H1 (cell line): ENCODE data around the gene HDAC9. TPM values are rescaled to one million over a fixed set of nuclear protein-coding genes. Genes with fewer than 3 reads are reported as not detected.

Source experiments
- CTCF ChIA-PET: fragments of 300-600 bp; sonication (Branson Sonifier 250); formaldehyde crosslinking; loops from one replicate; lab custom pipeline; 2021; ENCODE audit not compliant: partially characterized antibody; lab: Charles Lee
- POLR2A ChIA-PET: fragments of 300-600 bp; sonication (Branson Sonifier 250); formaldehyde crosslinking; loops from one replicate; lab custom pipeline; 2021; ENCODE audit warnings: inconsistent platforms; ENCODE audit not compliant: partially characterized antibody; lab: Charles Lee
- DNase-seq, 2 experiments: peaks; one replicate each; pipeline versions ENCODE4 v3.0.0 to v3.0.0-alpha.2; 2010 to 2022; ENCODE audit warnings: low spot score in 2 of 2, low read depth in 1 of 2, mixed read lengths in 1 of 2
- FAIRE-seq: peaks from 2 replicates; lab custom pipeline; 2011; peaks lifted over from hg19 to GRCh38; lab: Jason Lieb, UNC
- H2AFZ ChIP-seq: 2 replicates; pipeline ENCODE4 v1.8.1; 2012; ENCODE audit warnings: low read length, inconsistent platforms
- H2AK5ac ChIP-seq: 2 replicates; pipeline ENCODE4 v1.6.1; 2013; ENCODE audit warnings: low read depth, low read length
- H2BK120ac ChIP-seq: replicated peaks from 2 replicates; pipeline ENCODE3; 2013; ENCODE audit warnings: low read depth, low read length, inconsistent platforms
- H2BK12ac ChIP-seq: 2 replicates; pipeline ENCODE4 v1.6.1; 2013; ENCODE audit warnings: low read depth, low read length
- H2BK15ac ChIP-seq: 2 replicates; pipeline ENCODE4 v1.6.1; 2013; ENCODE audit warnings: low read length
- H2BK20ac ChIP-seq: 2 replicates; pipeline ENCODE4 v1.6.1; 2013; ENCODE audit warnings: low read length
- H2BK5ac ChIP-seq: 2 replicates; pipeline ENCODE4 v1.6.1; 2013; ENCODE audit warnings: low read depth, low read length
- H3K14ac ChIP-seq: 2 replicates; pipeline ENCODE4 v1.6.1; 2013; ENCODE audit warnings: inconsistent platforms; ENCODE audit not compliant: insufficient read length
- H3K18ac ChIP-seq: 2 replicates; pipeline ENCODE4 v1.6.1; 2013; ENCODE audit warnings: low read length; ENCODE audit errors: extremely low read depth
- H3K23ac ChIP-seq: 2 replicates; pipeline ENCODE4 v1.6.1; 2013; ENCODE audit warnings: inconsistent platforms; ENCODE audit not compliant: insufficient read length
- H3K23me2 ChIP-seq: 2 replicates; pipeline ENCODE4 v1.6.1; 2013; ENCODE audit warnings: low read depth, low read length
- H3K27ac ChIP-seq: 2 replicates; pipeline ENCODE4 v1.6.1; 2011; ENCODE audit warnings: low read depth, low read length, inconsistent platforms
- H3K27me3 ChIP-seq, 4 experiments: replicated peaks in 1 of 4; 1 replicate in 1 of 4; 2 replicates in 3 of 4; pipeline versions ENCODE4 v1.6.1 to v1.8.1; 2011 to 2013; ENCODE audit warnings: low read length in 3 of 4, mild to moderate bottlenecking in 3 of 4, inconsistent platforms in 2 of 4, mixed read lengths in 2 of 4, moderate library complexity in 1 of 4; ENCODE audit not compliant: control insufficient read depth in 3 of 4, insufficient read depth in 3 of 4; ENCODE audit errors: extremely low read depth in 1 of 4
- H3K36me3 ChIP-seq, 4 experiments: 2 replicates each; pipeline versions ENCODE4 v1.6.1 to v1.8.1; 2011 to 2013; ENCODE audit warnings: mild to moderate bottlenecking in 4 of 4, low read length in 3 of 4, moderate library complexity in 2 of 4, control low read depth in 1 of 4, inconsistent platforms in 1 of 4; ENCODE audit not compliant: insufficient read depth in 4 of 4, control insufficient read depth in 2 of 4
- H3K4ac ChIP-seq: replicated peaks from 2 replicates; pipeline ENCODE3; 2013; ENCODE audit warnings: low read length, low read depth, mixed read lengths, inconsistent platforms; ENCODE audit not compliant: insufficient read length
- H3K4me1 ChIP-seq, 4 experiments: replicated peaks in 1 of 4; 1 replicate in 1 of 4; 2 replicates in 3 of 4; pipeline versions ENCODE4 v1.6.1 to v1.8.1; 2011 to 2013; ENCODE audit warnings: low read length in 3 of 4, inconsistent platforms in 2 of 4, mixed read lengths in 1 of 4; ENCODE audit not compliant: insufficient read depth in 4 of 4, control insufficient read depth in 3 of 4
- H3K4me2 ChIP-seq, 2 experiments: 2 replicates each; pipeline versions ENCODE4 v1.6.1 to v1.8.1; 2011 to 2013; ENCODE audit warnings: low read depth in 2 of 2, low read length in 2 of 2, control low read depth in 1 of 2, inconsistent platforms in 1 of 2, mild to moderate bottlenecking in 1 of 2; ENCODE audit not compliant: insufficient read depth in 1 of 2
- H3K4me3 ChIP-seq, 4 experiments: fragments of 200-600, 300-600 bp in 1 of 4; sonication (generic), shearing (Covaris generic), sonication (Bioruptor Twin) in 1 of 4; 2 replicates each; pipeline versions ENCODE4 v1.5.1 to v1.8.1; 2011 to 2016; ENCODE audit warnings: low read length in 4 of 4, low read depth in 3 of 4, control low read depth in 2 of 4, inconsistent platforms in 2 of 4, mild to moderate bottlenecking in 2 of 4, mixed read lengths in 1 of 4, moderate library complexity in 1 of 4; ENCODE audit not compliant: insufficient read depth in 2 of 4; ENCODE audit errors: extremely low read depth in 1 of 4
- H3K56ac ChIP-seq: replicated peaks from 2 replicates; pipeline ENCODE3; 2013; ENCODE audit warnings: low read depth, mild to moderate bottlenecking, mixed read lengths, low read length, inconsistent platforms; ENCODE audit not compliant: insufficient read length
- H3K79me1 ChIP-seq: 2 replicates; pipeline ENCODE4 v1.6.1; 2013; ENCODE audit warnings: low read depth, low read length, control low read depth
- H3K79me2 ChIP-seq, 2 experiments: 2 replicates each; pipeline versions ENCODE4 v1.6.1 to v1.8.1; 2012 to 2013; ENCODE audit warnings: low read length in 2 of 2, mild to moderate bottlenecking in 2 of 2, inconsistent platforms in 1 of 2; ENCODE audit not compliant: insufficient read depth in 2 of 2, control insufficient read depth in 1 of 2
- H3K9ac ChIP-seq, 4 experiments: replicated peaks in 1 of 4; 1 replicate in 1 of 4; 2 replicates in 3 of 4; pipeline versions ENCODE4 v1.6.1 to v1.8.1; 2011 to 2013; ENCODE audit warnings: low read depth in 3 of 4, low read length in 3 of 4, control low read depth in 2 of 4, mild to moderate bottlenecking in 2 of 4, moderate library complexity in 2 of 4, inconsistent platforms in 1 of 4; ENCODE audit errors: extremely low read depth in 1 of 4
- H3K9me3 ChIP-seq, 2 experiments: 2 replicates each; pipeline versions ENCODE4 v1.6.1 to v1.8.1; 2012 to 2013; ENCODE audit warnings: mild to moderate bottlenecking in 2 of 2, moderate library complexity in 2 of 2, control low read depth in 1 of 2, inconsistent platforms in 1 of 2, low read depth in 1 of 2, low read length in 1 of 2, mixed read lengths in 1 of 2; ENCODE audit not compliant: insufficient read depth in 2 of 2
- H4K20me1 ChIP-seq, 2 experiments: replicated peaks in 1 of 2; 2 replicates each; pipeline versions ENCODE3 to v1.8.1; 2011 to 2013; ENCODE audit warnings: inconsistent platforms in 2 of 2, low read length in 2 of 2, mild to moderate bottlenecking in 1 of 2; ENCODE audit not compliant: insufficient read depth in 2 of 2, control insufficient read depth in 1 of 2
- H4K5ac ChIP-seq: 2 replicates; pipeline ENCODE4 v1.6.1; 2013; ENCODE audit warnings: low read length, low read depth, mixed read lengths, inconsistent platforms; ENCODE audit not compliant: insufficient read length
- H4K8ac ChIP-seq: 2 replicates; pipeline ENCODE4 v1.8.0; 2013; ENCODE audit warnings: mild to moderate bottlenecking, moderate library complexity, low read length, inconsistent platforms; ENCODE audit not compliant: insufficient read depth; ENCODE audit errors: extremely low read depth
- H4K91ac ChIP-seq: replicated peaks from 2 replicates; pipeline ENCODE3; 2013; ENCODE audit warnings: low read length, mixed read lengths, inconsistent platforms; ENCODE audit not compliant: insufficient read length
- RAD21 ChIP-seq, 2 experiments: IDR thresholded peaks in 1 of 2; conservative IDR thresholded peaks in 1 of 2; 2 replicates each; pipeline ENCODE4 v1.6.1; 2011; ENCODE audit warnings: low read depth in 2 of 2, low read length in 2 of 2, improper control_type of control experiment in 1 of 2, inconsistent platforms in 1 of 2, mild to moderate bottlenecking in 1 of 2, moderate library complexity in 1 of 2
- TBP ChIP-seq: IDR thresholded peaks from 2 replicates; pipeline ENCODE4 v1.6.1; 2011; ENCODE audit warnings: low read depth, low read length, improper control_type of control experiment
- WGBS, 2 experiments: shearing (Covaris generic) in 1 of 2; methylation state at CpG; one replicate each; pipeline versions ENCODE4 v1.1.6 to v1.1.7; 2013 to 2015; ENCODE audit warnings: low lambda C conversion rate in 2 of 2, mixed read lengths in 2 of 2, inconsistent platforms in 1 of 2, low coverage in 1 of 2, missing lambda C conversion rate in 1 of 2; ENCODE audit not compliant: insufficient replicate concordance in 2 of 2, insufficient coverage in 1 of 2, insufficient read length in 1 of 2; ENCODE audit errors: extremely low coverage in 1 of 2, missing lambda C conversion rate in 1 of 2; 5-methylcytosine and 5-hydroxymethylcytosine counted together
- polyA plus RNA-seq, 7 experiments: library from polyadenylated mRNA; depleted of rRNA in 3 of 7; stranded (reverse) in 5 of 7; unstranded in 2 of 7; fragments of >200 nt in 5 of 7; fragments of 200-250 nt in 2 of 7; gene quantifications; 1 replicate in 5 of 7; 2 replicates in 1 of 7; 4 replicates in 1 of 7; pipeline versions ENCODE4 v1.2.1 to v1.2.3, GENCODE V29; 2011 to 2013; ENCODE audit warnings: missing spikeins in 2 of 7, mixed read lengths in 2 of 7
- total RNA-seq: library from RNA; stranded (reverse); fragmentation: NEBNext Ultra II Directional; extraction: Animal tissue kit (Norgen Biotek cat#: 25700); gene quantifications from 2 replicates; pipeline ENCODE4 v1.2.1, GENCODE V29; 2021
- TF ChIP-seq, protein P1 (sequence below), 3 experiments: IDR thresholded peaks; 1 replicate in 2 of 3; 2 replicates in 1 of 3; pipeline versions ENCODE4 v1.5.1 to v1.6.1; 2011; ENCODE audit warnings: low read length in 3 of 3, mild to moderate bottlenecking in 3 of 3, inconsistent platforms in 2 of 3, low read depth in 1 of 3, moderate library complexity in 1 of 3; ENCODE audit not compliant: insufficient read depth in 1 of 3; ENCODE audit errors: control extremely low read depth in 1 of 3

The HDAC9 gene
- total and polyA plus RNA-seq, 2 of the 8 experiments (the other 6 are each of a cell fraction or from before 2014, with no cell fraction given): 9.5 to 13.1 TPM

DNA sequence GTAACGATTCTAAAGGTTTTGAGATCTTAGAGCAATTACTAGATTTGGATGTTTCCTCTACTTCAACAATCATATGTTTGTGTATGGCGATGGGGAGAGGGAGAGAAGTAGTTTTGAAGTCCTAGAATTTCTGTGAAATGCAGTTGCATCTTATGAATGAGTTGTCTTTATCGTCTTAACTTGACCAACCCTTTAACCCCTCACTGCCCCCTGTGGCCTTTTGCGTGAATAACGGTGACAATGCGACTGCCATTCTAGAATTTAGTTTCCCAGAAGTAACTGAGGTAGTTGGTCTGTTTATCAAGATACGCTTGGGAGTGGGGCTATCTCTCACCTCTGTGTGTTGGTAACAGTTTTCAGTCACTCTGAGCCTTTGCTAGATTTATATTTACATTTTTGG, 204.6 kb downstream of the HDAC9 start:
- Histone ChIP-seq H3K27ac (no peak overlapping the region), H2AK5ac (no peak overlapping the region), H2BK15ac (no peak overlapping the region), H3K4me1 (no peaks in the 10 kb centered on the region), H3K4ac (no peak overlapping the region), H3K23me2 (no peaks in the 10 kb centered on the region; the same call in 1 of the 2 replicates), H2BK20ac (no peak overlapping the region), H2BK120ac (no peak overlapping the region), H4K20me1 (no peaks in the 10 kb centered on the region), H3K4me2 (no peak overlapping the region), H3K23ac (no peak overlapping the region), H4K91ac (no peak overlapping the region), H2BK5ac (no peak overlapping the region), H3K27me3 (peaks cover 0 to 1% (median 0%) of the 10 kb centered on the region in 4 experiments; a peak in 1 of 7 replicates), H3K9ac (no peak overlapping the region), H2BK12ac (no peak overlapping the region), H4K8ac (no peak overlapping the region), H3K9me3 (no peaks in the 10 kb centered on the region), H3K36me3 (no peaks in the 10 kb centered on the region), H3K4me3 (no peak overlapping the region), H3K79me1 (no peaks in the 10 kb centered on the region), H3K14ac (no peak overlapping the region), H3K18ac (no peak overlapping the region), H4K5ac (no peak overlapping the region), H2AFZ (no peak overlapping the region), H3K79me2 (no peaks in the 10 kb centered on the region), H3K56ac (no peak overlapping the region)
- peak in 1 of 2 experiments; percentile 55 for DNase-seq
- CTCF ChIA-PET: interaction anchor here (1.2 to 1.5 kb wide), 5 partner anchors 10 to 402 kb away, joined by 3 to 5 read pairs (median 3); no protein-coding TSS in a partner anchor
- TF ChIP-seq, protein P1, sequence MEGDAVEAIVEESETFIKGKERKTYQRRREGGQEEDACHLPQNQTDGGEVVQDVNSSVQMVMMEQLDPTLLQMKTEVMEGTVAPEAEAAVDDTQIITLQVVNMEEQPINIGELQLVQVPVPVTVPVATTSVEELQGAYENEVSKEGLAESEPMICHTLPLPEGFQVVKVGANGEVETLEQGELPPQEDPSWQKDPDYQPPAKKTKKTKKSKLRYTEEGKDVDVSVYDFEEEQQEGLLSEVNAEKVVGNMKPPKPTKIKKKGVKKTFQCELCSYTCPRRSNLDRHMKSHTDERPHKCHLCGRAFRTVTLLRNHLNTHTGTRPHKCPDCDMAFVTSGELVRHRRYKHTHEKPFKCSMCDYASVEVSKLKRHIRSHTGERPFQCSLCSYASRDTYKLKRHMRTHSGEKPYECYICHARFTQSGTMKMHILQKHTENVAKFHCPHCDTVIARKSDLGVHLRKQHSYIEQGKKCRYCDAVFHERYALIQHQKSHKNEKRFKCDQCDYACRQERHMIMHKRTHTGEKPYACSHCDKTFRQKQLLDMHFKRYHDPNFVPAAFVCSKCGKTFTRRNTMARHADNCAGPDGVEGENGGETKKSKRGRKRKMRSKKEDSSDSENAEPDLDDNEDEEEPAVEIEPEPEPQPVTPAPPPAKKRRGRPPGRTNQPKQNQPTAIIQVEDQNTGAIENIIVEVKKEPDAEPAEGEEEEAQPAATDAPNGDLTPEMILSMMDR (IDR thresholded peaks at IDR 0.05; ENCODE audit: control extremely low read depth in 1 of 3, insufficient read depth in 1 of 3, low read depth in 1 of 3, low read length in 3 of 3): peak; percentile 18 to 64 (median 34); a peak in 3 of 4 replicates
- TF ChIP-seq RAD21 (IDR thresholded peaks at IDR 0.05 in 1 of 2, conservative IDR thresholded peaks at IDR 0.05 in 1 of 2; ENCODE audit: low read depth in 2 of 2, low read length in 2 of 2): peak in 1 of 2 experiments; percentile 39; a peak in 2 of 4 replicates
- TF ChIP-seq TBP: no peak
- WGBS, 2 experiments: 67% methylated on average over 7 of the region's 7 CpGs; no CpG with 5 or more reads in 1 of the 2 experiments
- no peak for FAIRE-seq
- POLR2A ChIA-PET: no interaction called here
